Stimulated activated CD8-positive, alpha-beta memory T cell treated with anti-CD3 and anti-CD28 coated beads, Interleukin-2, amount 100 ng/mL, for 48 hours (primary cell): ENCODE results near the gene JAM3.
"Not testable (repeated sequence)": the region's sequence is repeated elsewhere in the genome, so short reads cannot be mapped to it uniquely, and the experiment has no call there.

Experiments used
- DNase-seq, 2 donors: peaks; one replicate each; pipeline ENCODE4 v3.0.0-alpha.2; 2020; ENCODE audit warnings: low read depth in 2 of 2

Gene JAM3

GRCh38 chr11:134101282-134101681 is 32.4 kb downstream of the JAM3 start:
- DNase-seq, result no peak

DNA sequence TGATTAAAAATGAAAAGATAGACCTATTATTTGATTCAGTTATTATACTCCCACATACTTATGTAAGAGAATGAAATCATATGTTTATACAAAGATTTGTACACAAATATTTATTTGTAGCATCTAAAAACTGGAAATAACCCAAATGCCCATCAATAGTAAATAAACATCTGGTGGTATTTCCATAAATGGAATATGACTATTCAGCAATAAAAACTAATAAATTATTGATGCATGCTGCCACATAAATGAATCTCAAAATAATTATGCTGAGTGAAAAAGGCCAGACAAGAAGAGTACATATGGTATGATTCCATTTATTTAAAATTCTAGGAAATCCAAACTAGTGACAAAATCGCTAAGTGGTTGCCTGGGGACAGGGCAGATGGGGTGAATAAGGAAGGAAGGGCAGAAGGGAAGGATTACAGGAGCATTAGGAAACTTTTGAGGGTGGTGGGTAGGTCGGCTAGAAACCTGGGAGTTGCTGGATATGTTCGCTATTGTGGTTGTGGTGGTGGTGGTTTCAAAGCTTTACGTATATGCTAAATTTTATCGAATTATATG is 41.5 kb downstream of the JAM3 start:
- DNase-seq, result no peak

GRCh38 chr11:134113787-134114186 is 44.9 kb downstream of the JAM3 start:
- DNase-seq, result not testable (repeated sequence)

DNA sequence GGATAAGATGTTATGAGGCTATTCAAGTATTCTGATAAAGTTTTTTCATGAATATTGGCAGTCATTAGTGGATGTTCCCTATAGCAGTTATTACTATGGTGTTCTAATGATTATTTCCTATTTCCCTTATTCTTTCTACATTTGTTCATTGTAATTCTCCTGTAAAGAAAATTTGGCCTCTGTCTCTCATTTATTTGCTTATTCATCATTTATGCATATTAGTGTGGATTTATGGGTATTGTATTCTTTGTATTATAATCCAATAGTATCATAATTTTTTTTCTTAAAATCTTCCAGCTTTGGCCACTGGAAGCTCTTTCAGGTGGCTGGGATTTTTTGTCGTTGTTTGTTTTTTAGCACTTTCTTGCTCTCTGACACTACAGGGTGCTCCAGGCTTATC is 47.3 kb downstream of the JAM3 start:
- no peak for DNase-seq

GRCh38 chr11:134118006-134118405 is 49.1 kb downstream of the JAM3 start:
- DNase-seq, result no peak

DNA sequence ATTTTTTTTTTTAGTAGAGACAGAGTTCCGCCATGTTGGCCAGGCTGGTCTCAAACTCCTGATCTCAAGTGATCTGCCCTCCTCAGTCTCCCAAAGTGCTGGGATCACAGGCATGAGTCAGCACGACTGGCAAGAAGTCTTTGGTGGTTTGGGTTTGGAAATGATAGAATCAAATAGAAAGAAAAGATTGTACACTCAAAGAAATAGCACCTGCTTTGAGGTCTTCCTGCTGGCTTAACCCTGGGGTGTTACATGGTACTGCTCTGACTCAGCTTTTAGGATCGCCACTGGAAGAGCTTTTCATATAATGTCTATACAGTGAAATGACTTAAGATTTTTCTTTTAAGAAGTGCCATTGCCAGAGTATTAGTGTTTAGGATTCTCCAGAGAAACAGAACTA is 50.2 kb downstream of the JAM3 start:
- DNase-seq, result no peak

DNA sequence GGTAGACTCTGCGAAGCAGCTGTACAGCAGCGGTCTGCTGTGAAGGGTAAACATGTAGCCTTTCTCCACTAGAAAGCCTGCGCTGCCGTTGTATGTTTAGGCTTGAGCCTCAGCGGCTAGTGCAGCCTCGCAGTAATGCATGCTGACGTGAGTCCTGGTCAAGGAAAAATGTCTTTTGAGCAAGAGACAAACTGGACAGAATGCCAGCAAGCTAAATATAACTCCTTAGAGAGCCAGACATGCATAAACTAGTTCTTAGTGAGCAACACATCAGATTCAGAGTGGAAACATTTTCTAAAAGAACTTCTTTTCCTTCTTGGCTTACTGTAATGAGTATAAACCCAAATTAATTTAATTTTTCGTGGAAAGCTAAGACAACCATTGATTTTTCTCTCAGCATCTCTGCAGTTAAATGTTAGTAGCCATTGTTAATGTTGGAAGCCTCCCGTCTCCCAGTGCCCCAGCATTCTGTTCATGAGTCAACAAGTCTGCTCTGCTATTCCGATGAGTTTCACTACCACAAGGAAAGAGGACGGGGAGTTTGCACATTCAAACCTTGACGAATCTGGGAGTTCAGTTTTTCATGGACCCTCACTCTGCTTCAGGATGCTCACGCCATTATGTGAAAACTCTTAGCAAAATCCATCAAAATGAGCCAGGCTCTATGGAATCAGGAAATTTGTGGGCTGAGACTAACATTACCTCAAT is 51.4 kb downstream of the JAM3 start:
- no peak for DNase-seq

DNA sequence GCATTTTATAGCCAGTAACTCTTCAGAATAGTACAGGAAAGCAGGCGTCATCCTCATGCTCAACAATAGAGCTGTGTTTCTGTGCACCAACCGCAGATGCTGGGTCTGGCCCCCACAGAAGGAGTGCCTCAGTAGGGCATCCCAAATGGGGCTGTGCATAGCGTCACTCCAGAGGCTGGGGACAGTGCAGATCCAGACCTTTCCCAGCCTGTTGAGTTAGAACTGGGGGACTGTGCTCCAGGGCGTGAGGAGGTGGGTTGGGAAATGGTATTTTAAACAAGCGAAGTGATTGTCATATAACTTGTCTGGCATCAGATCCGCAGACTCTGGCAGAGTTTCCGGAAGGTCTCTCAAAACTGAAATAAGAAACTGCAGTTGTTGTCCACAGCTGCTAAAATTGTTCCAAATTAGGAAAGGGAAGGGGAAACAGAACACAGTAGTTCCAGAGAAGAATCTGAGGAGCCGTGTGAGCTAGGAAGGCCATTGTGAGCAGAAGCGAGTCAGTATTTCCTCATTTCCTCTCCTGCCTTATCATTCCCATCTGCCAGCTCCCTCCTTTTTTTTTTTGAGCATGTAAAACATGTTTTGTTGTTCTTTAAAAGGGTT is 52.2 kb downstream of the JAM3 start:
- DNase-seq, result no peak

DNA sequence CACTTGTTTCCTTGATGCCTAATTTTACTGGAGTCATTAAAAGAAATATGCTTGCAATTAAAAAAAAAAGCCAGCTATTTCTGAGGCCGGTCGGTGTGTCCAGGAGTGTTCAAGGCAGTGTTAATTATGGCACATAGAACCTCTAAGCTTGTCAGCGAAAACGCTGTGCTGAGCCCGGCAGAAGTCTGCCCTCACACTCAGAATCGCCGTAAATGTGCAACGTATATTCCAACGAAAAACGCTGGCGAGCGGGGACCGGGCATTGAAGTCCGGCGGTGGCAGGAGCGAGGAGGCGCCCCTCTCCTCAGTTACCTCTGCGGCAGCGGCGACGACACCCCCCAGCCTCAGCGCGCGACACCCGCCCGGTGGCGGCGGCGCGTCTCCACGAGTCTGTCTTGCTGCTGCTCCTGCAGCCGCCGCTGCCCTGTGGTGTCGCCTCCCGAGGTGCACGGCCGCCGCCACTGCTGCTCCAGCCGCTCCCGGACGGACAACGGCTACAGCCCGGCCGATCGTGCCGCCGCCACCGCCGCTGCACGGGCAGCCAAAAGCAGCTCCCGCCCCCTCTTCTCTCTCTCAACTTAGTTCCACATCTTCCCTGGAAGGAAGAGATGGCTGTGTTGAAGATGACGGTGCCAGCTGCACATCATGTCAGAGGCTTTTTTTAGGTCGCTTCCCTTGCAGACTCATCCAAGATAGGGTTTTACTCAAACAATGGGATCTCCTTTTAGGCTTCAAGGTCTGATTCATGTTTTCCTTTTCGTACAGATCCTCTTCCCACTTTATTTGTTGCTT is 56.0 kb downstream of the JAM3 start:
- peak in 1 of 2 donors; percentile 3 for DNase-seq

GRCh38 chr11:134125507-134125906 is 56.6 kb downstream of the JAM3 start:
- no peak for DNase-seq

DNA sequence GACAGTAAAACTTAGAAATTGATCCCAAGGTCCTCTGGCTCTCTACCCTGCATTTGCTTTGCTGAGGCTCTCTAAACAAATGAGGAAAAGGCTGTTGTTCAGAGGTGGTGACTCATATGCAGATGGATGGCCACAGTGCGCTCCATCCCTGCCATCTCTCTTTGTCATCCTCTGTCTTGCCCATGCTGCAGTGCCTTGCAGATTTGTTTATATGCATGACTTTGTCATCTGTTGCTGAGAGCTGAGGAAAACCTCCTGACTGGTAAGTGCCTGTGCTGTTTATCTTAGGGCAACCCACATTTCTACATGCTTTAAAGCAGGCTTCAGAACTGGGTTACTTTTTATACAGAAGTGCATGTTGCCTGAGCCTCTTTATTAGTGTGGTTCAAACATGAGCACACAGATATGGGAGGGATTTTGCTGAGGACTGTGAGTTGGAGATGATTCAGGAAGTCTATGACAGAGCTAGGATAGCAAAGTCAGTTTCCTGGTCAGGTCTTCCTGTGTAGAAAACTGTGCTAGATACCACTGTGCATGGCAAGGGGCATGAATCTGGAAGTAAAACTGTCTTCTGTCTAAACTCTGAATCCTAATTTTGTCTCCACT is 57.4 kb downstream of the JAM3 start:
- DNase-seq, result no peak

GRCh38 chr11:134131628-134132244 is 62.9 kb downstream of the JAM3 start:
- DNase-seq, result no peak

GRCh38 chr11:134132808-134133207 is 63.9 kb downstream of the JAM3 start:
- DNase-seq, result no peak

DNA sequence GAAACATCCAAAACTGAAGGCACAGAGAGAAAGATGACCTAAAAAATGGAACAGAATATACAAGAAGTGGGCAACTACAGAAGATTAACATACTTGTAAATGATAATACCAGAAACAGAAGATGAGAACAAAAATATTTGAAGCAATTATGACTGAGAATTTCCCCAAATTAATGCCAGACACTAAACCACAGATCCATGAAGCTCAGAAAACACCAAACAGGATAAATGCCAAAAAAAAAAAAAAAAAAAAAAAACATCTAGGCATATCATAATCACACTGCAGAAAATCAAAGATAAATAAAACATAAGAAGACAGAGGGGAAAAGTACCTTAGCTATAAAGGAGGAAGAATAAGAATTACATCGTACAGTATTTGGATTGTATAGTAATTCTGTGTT is 65.3 kb downstream of the JAM3 start:
- DNase-seq, result no peak

DNA sequence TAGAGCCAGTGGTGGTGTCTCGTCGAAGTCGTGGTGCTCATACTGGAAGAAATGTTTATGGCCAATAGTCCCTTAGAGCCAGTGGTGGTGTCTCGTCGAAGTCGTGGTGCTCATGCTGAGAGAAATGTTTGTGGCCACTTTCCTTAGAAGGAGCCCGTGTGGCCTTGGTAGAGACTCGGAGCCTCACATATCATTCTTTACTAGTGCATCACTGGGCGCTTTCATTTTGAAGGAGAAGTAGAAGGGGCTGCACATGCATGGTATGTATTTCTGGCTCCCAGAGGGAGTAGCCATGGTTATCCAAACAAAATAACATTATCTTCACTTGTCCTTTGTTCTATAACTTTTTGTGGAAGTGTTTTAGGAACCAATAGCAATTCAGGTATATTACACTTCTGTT is 69.5 kb downstream of the JAM3 start:
- no peak for DNase-seq

DNA sequence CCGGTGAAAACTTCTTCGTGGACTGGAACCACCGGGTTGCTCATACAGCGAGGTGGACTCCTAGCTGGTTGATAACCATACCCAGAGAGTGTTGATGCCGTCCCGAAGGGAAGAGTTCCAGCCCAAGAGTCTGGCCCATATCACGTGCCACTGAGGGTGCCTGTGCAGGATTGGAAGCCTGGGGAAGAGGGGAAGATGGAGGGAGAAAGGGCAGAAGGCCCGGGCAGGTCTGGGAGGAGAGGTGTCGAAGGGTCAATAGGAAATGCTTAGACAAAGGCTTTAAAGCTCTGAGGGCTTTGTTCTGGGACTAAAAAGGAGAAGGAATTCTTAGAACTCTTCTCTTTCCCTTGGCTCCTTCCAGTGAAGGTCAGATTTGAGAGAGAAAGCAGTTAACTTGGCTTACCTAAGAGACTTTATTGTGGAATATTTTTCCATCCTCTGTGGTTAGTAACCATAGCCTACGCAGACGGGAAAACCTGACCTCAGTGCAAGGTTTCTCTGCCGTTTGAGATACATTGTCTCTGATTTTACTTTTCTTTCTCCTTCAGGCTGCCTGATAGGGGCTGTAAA is 70.5 kb downstream of the JAM3 start:
- no peak for DNase-seq

DNA sequence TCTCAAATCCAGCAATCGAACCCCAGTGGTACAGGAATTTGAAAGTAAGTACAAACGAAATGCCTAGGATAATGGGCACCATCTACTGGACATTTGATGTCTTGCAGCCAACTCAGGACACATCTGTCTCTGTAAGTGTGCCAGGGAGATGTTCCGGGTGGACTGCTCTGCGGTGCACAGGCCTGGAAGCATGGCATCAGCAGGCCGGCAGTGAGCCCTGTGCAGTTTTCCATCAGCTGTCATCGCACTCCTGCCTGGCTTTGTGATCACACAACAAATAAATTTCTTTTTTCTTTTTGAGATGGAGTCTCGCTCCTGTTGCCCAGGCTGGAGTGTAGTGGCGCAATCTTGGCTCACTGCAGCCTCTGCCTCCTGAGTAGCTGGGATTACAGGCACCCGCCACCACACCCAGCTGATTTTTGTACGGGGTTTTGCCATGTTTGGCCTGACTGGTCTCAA is 71.0 kb downstream of the JAM3 start:
- DNase-seq, result peak in 1 of 2 donors; percentile 13

DNA sequence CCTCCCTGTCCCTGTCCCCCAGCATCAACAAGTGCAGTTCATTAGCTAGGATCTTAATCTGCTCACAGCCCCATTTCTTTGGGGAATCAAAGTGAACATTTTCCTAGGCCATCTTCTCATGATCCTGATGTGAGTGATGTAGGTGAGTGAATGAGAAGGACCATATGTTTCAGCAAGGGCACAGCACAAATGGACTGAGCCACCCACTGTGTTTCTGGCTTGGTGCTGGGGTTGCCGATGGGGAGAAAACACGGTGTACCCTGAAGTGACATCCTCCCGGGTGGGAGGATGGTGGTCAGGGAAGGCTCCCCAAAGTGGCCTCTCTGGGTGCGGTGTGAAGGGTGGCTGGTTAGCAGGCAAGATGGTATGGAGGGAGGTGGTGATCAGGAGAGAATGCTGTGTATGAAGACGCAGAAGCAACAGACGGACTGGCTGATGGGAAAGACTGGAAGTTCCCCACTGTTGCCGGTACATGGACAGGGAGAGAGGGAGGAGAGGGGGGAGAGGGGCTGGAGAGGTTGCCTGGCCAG is 72.2 kb downstream of the JAM3 start:
- no peak for DNase-seq

- DNase-seq, result no peak
Measured at GRCh38 chr11:134142536-134142935, 73.7 kb downstream of the JAM3 start.

DNA sequence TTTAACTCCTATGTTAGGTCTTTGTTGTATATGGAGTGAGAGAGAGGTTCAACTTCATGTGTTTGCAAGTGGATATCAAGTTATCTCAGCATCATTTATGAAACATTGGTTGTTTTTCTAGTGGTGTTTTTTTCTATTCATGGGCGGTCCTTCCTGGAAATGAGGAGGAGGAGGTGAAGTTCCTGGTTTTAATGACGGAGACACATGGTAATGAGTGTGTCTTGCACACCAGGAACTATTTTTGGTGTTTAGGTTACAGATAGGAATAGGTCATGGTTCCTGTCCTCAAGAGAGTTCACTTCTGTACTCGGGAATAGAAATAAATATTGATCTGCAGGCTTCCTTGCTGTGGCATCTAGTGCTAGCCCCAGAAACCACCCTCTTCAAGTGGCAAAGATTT is 74.9 kb downstream of the JAM3 start:
- no peak for DNase-seq

- no peak for DNase-seq
Measured at GRCh38 chr11:134144744-134145143, 75.9 kb downstream of the JAM3 start.
